Ovary (tissue), 3 donors: ENCODE measurements around the gene ST6GALNAC6.

ENCODE experiments used
- POLR2A ChIP-seq: fragments of 450-650 bp; IDR thresholded peaks from one replicate; pipeline ENCODE4 v1.6.1; 2017; ENCODE audit warnings: antibody characterized with exemption, mild to moderate bottlenecking, moderate library complexity
- TF ChIP-seq, protein P1 (sequence below), 3 donors: fragments of 450-650 bp in 2 of 3; fragments of 200-600 bp in 1 of 3; IDR thresholded peaks; one replicate each; pipeline versions ENCODE4 v1.5.1 to v1.8.0; 2016 to 2022; ENCODE audit warnings: antibody characterized with exemption in 3 of 3, mild to moderate bottlenecking in 1 of 3
- donor health status: DM: no; HTN: no; CAD: no.

DNA sequence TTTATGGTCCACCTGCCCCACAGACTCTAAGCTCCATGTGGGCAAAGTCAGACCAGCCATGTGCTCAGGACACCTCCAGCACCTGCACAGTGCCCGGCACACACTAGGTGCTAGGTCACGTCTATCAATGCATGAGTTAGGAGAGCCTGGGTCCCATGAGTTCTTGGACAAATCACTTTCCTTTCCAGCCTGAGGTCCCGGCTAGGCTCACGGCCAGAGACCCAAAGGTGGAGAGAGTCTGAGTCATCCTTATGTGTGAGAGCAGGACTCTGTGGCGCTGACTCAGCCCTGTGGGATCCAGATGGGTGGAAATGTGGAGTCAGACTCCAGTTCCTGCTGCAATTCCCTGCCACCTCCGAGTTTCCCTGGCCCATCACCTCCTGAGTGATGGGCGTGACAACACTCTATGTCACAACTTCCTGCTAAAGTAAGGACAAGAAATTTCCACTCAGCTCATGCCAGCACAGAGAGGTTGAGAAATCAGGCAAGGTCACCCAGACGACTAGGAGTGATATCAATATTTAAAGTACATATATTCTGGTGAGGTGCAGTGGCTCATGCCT lies 19.9 kb upstream of the ST6GALNAC6 start:
- TF ChIP-seq, protein P1, sequence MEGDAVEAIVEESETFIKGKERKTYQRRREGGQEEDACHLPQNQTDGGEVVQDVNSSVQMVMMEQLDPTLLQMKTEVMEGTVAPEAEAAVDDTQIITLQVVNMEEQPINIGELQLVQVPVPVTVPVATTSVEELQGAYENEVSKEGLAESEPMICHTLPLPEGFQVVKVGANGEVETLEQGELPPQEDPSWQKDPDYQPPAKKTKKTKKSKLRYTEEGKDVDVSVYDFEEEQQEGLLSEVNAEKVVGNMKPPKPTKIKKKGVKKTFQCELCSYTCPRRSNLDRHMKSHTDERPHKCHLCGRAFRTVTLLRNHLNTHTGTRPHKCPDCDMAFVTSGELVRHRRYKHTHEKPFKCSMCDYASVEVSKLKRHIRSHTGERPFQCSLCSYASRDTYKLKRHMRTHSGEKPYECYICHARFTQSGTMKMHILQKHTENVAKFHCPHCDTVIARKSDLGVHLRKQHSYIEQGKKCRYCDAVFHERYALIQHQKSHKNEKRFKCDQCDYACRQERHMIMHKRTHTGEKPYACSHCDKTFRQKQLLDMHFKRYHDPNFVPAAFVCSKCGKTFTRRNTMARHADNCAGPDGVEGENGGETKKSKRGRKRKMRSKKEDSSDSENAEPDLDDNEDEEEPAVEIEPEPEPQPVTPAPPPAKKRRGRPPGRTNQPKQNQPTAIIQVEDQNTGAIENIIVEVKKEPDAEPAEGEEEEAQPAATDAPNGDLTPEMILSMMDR (IDR thresholded peaks at IDR 0.05), result no peak
- no peak for TF ChIP-seq POLR2A
